GM12865 (cell line): ENCODE data around the gene IKZF3.
A peak's percentile ranks its signal among the peaks of the same experiment; 100 is the strongest.
"Not testable (repeated sequence)": the region's sequence is repeated elsewhere in the genome, so short reads cannot be mapped to it uniquely, and the experiment has no call there.

ENCODE experiments used
- DNase-seq: peaks from one replicate; pipeline ENCODE4 v3.0.0; 2010; ENCODE audit warnings: low read depth
- H3K4me3 ChIP-seq: 2 replicates; pipeline ENCODE4 v1.5.1; 2011; ENCODE audit warnings: mild to moderate bottlenecking, low read depth, low read length, control low read depth
- TF ChIP-seq, protein P1 (sequence below): IDR thresholded peaks from 2 replicates; pipeline ENCODE4 v1.5.1; 2011; ENCODE audit warnings: low read length, control low read depth, low read depth, inconsistent platforms; ENCODE audit not compliant: insufficient read depth; ENCODE audit errors: missing control alignments

Gene IKZF3

DNA sequence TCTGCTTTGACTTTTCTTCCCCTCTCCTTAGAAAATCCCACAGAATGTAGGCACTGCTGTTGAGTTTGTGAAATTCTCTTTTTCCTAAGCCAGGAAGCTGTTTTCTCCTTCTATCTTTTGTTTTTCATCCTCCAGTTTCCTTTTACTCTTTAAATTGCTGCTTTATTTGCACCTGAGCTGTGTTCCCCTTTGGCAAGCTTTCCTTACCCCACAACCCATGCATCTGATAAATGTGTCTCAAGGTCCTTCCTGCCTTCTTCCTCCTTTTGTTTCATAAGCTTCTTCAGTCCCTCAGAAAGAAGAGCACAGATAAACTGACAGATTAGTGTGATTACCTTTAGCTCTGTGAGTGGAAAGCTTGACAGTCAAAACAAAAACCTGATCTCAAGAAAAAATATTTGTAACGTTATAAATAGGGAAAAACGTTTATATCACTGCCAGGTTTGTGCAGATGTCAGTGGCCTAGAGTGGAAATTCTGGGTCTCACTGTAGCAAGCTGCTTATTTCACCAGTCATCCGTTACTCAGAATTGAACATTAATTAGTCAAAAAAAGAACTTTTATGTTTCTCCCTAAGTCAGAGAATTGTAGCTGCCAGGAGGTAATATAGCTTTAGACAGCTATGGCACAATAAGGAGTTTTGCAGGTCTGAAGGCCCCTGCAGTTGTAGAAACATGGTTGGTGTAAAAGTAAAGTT, 30.7 kb upstream of the IKZF3 start:
- no peak overlapping the region for H3K4me3 ChIP-seq
- TF ChIP-seq, protein P1, sequence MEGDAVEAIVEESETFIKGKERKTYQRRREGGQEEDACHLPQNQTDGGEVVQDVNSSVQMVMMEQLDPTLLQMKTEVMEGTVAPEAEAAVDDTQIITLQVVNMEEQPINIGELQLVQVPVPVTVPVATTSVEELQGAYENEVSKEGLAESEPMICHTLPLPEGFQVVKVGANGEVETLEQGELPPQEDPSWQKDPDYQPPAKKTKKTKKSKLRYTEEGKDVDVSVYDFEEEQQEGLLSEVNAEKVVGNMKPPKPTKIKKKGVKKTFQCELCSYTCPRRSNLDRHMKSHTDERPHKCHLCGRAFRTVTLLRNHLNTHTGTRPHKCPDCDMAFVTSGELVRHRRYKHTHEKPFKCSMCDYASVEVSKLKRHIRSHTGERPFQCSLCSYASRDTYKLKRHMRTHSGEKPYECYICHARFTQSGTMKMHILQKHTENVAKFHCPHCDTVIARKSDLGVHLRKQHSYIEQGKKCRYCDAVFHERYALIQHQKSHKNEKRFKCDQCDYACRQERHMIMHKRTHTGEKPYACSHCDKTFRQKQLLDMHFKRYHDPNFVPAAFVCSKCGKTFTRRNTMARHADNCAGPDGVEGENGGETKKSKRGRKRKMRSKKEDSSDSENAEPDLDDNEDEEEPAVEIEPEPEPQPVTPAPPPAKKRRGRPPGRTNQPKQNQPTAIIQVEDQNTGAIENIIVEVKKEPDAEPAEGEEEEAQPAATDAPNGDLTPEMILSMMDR: no peak
- DNase-seq: no peak

DNA sequence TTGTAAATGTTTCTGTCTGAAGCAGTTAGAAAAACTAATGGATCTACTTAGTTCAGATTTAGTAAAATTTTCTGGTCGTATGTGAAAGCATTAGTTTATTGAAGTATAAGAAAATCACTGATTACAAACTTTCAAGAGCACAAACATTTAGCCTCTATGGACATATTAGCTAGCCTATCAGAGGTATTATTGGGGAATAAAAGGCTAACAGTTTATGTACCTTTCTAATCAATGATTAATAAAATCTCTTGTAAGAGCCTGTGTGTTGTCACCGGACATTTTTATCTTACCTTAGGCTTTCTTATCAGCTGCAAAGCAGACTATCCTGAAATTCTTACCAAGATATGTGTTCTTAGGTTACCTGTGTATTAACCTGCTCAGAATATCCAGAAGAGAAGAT, 25.1 kb upstream of the IKZF3 start:
- no peak for DNase-seq
- TF ChIP-seq, protein P1: no peak

DNA sequence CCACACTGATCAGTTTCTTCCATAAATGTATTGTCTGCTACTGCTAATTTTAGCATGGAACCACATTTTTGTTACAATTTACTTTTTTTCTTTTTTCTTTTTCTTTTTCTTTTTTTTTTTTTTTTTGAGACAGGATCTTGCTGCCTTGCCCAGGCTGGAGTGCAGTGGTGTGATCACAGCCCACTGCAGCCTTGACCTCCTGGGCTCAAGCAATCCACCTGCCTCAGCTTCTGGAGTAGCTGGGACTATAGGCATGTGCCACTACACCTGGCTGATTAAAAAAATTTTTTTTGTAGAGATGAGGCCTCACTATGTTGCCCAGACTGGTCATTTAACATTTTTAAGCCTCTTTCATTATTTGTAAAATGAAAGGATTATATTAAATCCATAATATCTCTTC, 23.0 kb upstream of the IKZF3 start:
- no peak for DNase-seq
- TF ChIP-seq, protein P1: no peak
- H3K4me3 ChIP-seq: no peak overlapping the region

More for the DNA sequence above, 25.1 kb upstream of the IKZF3 start:
- H3K4me3 ChIP-seq: no peak overlapping the region

DNA sequence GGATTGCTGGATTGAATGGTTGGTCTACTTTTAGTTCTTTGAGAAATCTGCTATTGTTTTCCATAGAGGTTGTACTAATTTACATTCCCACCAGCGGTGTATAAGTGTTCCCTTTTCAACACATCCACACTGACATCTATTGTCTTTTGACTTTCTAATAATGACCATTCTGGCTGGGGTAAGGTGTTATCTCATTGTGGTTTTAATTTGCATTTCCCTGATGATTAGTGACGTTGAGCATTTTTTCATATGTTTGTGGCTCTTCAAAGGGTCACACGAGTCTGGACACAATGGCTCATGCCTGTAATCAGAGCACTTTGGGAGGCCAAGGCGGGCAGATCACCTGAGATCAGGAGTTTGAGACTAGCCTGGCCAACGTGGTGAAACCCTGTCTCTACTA, 22.0 kb upstream of the IKZF3 start:
- H3K4me3 ChIP-seq, DNase-seq: not testable (repeated sequence)

DNA sequence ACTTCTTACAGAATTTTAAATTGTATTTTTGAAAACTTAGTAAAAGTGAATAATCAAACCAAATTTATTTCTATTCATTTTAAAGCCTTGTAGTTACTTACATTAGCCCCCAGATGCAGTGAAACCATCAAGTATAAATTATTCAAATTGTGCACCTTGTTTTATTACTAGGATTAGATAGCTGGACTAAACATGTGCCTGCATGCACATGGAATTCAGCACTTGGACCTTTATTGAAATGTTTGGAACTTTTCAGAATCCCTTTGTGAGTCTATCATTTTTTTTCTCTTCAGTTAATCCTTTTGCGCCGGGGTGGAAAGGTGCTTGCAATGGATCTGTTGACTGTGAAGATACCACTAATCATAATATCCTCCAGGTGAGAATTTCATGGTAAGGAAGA, 8.6 kb upstream of the IKZF3 start:
- H3K4me3 ChIP-seq: peak overlapping the region; percentile 30; the same call in 1 of the 2 replicates
- peak; percentile 40 for DNase-seq
- TF ChIP-seq, protein P1: peak; percentile 40

DNA sequence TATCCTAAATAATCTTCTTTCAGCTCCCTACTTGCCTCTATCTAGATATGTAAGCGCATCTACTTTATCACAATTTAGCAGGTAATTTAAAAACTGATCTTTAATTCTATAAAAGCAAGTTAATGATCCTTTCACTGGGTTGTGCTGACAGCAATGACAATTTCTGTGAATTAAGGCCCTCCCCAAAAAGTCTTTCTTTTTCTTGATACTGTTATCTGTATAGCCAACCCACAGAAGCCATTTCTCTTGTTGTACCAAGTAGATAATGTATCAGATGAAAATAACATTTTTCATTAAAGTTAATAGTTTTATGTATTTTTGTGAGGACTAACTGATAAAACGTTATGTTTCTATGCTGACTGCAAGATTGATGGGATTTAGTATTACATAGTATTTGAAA, 7.7 kb upstream of the IKZF3 start:
- peak overlapping the region; percentile 14; the same call in 1 of the 2 replicates for H3K4me3 ChIP-seq
- TF ChIP-seq, protein P1: no peak
- no peak for DNase-seq

DNA sequence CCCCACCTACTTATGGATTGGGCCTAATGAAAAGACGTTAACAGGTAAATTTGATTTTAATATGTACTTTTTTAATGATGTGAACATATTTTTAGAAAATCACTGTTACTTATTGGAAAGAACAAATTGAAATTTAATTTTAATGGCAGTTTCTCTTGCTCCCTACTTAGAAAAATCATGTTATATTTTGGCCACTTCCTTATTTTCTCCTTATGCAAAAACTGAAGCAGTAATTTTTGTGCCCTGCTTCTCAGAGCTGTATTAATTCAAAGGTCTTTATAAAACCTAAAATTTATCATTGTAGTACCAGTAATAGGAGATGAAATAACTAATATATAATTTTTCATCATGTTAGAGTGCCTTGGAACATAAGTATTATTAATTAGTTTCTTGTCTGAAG, 6.7 kb upstream of the IKZF3 start:
- no peak for DNase-seq
- TF ChIP-seq, protein P1: no peak
- H3K4me3 ChIP-seq: no peak overlapping the region; the same call in 1 of the 2 replicates
